Measurements from ENCODE around the gene ETV6.

ETV6 gene

DNA sequence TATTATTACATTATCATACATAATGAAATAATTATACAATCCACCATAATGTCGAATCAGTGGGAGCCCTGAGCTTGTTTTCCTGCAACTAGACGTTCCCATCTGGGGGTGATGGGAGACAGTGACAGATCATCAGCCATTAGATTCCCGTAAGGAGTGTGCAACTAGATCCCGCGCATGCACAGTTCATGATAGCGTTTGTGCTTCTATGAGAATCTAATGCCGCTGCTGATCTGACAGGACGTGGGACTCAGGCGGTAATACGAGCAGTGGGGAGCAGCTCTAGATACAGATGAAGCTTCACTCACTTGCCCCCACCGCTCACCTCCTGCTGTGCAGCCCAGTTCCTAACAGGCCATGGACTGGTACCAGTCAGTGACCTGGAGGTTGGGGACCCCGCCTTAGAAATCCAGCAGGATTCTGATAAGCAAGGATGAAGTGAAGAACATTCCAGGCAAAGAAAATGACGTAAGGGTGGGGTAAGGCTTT lies 204.6 kb downstream of the ETV6 start:
- in situ Hi-C loops (cut with HindIII; ENCODE audit: low sequenced_read_pairs) = no loop called here
- DNase-seq (ENCODE audit: low read depth, low spot score) = no peak
- no peak overlapping the region for H3K4me3 ChIP-seq (ENCODE audit: low read depth, low read length)
- TF ChIP-seq, protein P1, sequence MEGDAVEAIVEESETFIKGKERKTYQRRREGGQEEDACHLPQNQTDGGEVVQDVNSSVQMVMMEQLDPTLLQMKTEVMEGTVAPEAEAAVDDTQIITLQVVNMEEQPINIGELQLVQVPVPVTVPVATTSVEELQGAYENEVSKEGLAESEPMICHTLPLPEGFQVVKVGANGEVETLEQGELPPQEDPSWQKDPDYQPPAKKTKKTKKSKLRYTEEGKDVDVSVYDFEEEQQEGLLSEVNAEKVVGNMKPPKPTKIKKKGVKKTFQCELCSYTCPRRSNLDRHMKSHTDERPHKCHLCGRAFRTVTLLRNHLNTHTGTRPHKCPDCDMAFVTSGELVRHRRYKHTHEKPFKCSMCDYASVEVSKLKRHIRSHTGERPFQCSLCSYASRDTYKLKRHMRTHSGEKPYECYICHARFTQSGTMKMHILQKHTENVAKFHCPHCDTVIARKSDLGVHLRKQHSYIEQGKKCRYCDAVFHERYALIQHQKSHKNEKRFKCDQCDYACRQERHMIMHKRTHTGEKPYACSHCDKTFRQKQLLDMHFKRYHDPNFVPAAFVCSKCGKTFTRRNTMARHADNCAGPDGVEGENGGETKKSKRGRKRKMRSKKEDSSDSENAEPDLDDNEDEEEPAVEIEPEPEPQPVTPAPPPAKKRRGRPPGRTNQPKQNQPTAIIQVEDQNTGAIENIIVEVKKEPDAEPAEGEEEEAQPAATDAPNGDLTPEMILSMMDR (IDR thresholded peaks at IDR 0.05; ENCODE audit: low read depth, low read length) = no peak

DNA sequence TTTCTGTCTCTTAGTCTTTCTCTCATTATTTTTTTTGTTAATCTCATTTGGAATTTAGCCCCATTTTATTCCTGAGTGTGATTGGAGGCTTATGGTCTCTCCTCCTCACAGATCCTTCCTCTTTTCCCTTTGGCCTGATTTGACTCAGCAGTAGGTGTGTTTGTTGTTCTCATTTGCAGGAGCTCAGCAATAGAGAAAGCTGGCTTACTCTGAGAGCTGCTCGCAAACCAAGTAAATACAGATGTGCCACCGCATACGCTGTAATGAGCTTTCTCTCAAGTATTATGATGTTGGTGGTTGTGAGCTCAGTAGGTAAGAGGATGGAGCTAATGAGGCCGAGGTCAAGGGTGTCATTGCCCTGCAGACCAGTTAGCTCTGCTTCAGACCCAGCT lies 206.5 kb downstream of the ETV6 start:
- DNase-seq (ENCODE audit: low read depth, low spot score) = no peak
- in situ Hi-C loops (cut with HindIII; ENCODE audit: low sequenced_read_pairs) = no loop called here
- H3K4me3 ChIP-seq (ENCODE audit: low read depth, low read length) = no peak overlapping the region
- TF ChIP-seq, protein P1 (IDR thresholded peaks at IDR 0.05; ENCODE audit: low read depth, low read length) = no peak

DNA sequence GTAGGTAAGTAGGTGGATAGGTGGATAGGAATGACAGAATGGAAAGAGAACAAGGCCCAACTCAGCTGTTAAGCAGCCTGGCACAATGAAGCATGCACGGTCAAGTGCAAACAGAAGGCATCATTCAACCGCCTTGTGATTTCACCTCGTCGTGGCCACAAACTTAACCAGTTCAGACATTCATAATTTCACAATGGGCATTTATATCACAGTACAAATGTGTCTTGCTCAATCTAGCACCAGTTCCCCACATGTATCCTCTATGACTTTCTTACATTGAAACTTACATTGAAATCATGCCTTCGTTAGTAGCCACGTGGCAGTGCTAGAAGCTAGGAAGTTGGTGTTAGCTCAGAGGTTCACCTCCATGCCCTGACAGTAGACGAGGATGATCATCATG lies 207.5 kb downstream of the ETV6 start:
- TF ChIP-seq, protein P1 (IDR thresholded peaks at IDR 0.05; ENCODE audit: low read depth, low read length) = no peak
- no peak overlapping the region for H3K4me3 ChIP-seq (ENCODE audit: low read depth, low read length)
- in situ Hi-C loops (cut with HindIII; ENCODE audit: low sequenced_read_pairs) = no loop called here
- no peak for DNase-seq (ENCODE audit: low read depth, low spot score)

DNA sequence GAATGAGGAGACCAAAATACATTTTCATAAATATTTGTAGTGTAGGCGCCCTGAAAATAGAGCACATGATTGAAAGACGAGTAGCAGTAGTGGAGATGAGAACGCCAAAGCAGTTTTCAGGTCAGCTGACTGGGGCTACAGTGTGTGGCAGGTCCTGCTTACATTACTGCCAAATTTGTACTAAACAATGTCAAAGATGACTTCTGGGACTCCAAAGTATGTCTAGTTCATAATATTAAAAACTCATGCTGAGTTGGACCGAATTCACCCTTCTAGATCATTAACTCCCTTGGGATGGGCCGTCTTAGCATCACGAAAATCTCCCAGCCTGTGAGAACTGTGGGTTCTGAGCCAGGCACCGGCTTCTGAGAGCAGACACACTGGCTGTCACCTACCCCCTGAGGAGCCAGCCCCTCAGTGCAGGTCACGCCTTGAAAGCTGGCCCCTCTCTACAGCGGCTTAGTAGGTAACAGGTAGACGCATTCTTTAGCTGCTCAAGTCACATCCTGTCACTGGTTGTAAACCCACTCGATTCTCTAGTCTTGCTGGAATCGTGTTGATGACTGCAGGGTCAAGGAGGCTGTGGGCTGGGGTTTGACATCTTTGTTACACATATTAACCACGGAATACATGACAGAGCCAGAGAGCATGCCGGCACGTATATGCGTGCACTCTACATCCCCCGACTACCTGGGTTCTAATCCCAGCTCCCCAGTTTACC lies 210.4 kb downstream of the ETV6 start:
- H3K4me3 ChIP-seq (ENCODE audit: low read depth, low read length) = no peak overlapping the region
- in situ Hi-C loops (cut with HindIII; ENCODE audit: low sequenced_read_pairs) = no loop called here
- DNase-seq (ENCODE audit: low read depth, low spot score) = no peak
- TF ChIP-seq, protein P1 (IDR thresholded peaks at IDR 0.05; ENCODE audit: low read depth, low read length) = no peak

DNA sequence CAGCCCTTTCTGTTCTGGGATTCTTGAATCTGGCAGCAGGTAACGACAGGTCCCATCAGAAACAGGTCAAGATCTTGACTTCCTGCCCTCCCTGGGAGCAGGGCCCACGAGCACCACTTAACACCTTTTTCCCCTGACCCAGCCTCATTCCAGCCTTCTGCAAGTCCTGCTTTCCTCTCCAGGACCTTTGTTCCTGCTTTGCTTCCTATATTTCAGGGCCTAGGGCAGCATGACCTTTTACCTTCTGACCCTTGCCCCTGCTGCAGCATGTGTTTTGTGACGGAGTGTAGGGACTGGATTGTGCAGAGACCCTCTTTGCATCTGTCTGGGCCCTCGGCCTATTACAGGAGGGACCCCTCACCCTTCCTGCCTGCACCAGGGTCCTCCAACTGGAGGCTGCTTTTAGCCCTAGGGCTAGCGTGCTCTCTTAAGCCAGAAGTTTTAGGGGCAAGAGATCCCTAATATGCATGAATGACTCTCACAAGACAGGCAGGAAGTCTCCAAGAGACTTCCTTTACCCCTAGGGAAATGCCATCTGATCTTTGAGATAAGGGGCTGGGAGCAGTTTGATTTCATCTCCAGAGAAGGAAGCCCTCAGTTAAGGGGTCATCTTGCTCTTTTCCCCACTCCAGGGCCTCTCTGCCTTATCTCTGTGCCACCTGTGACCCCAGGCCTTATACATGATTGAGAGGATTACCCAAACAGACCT lies 211.8 kb downstream of the ETV6 start:
- TF ChIP-seq, protein P1 (IDR thresholded peaks at IDR 0.05; ENCODE audit: low read depth, low read length) = no peak
- DNase-seq (ENCODE audit: low read depth, low spot score) = no peak
- H3K4me3 ChIP-seq (ENCODE audit: low read depth, low read length) = no peak overlapping the region
- in situ Hi-C loops (cut with HindIII; ENCODE audit: low sequenced_read_pairs) = no loop called here

DNA sequence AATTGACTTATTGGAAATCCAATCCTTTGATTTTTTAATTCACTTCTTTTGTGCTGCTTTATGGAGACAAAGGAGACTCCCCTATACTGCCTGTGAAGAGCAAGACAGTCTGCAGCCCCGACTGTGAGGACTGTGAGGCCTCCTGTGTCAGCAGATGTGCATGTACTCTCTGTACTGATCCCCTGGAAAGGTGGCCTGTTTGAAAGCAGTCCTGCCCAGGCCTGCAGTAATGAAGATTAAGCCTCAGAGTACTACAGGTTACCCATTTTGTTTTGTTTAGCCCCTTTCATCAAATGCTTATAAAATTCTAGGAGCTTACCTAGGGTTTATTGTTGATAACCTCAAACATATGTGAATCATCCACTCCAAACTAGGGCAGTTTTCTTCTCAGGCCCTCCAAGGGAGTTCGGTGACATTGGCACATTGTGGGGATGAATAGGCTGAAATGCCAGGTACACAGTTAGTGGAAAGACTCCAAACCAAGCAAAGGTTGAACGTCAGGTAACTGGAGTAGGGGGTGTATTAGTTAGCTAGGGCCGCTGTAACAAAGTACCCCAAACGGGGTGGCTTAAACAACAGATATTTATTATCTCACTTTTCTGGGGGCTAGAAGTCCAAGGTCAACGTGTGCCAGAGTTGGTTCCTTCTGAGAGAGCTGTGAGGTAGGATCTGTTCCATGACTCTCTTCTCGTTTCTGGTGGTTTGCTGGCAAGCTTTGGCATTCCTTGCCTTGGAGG lies 212.6 kb downstream of the ETV6 start:
- in situ Hi-C loops (cut with HindIII; ENCODE audit: low sequenced_read_pairs) = no loop called here
- no peak overlapping the region for H3K4me3 ChIP-seq (ENCODE audit: low read depth, low read length)
- no peak for DNase-seq (ENCODE audit: low read depth, low spot score)
- TF ChIP-seq, protein P1 (IDR thresholded peaks at IDR 0.05; ENCODE audit: low read depth, low read length) = no peak
